ENCODE measurements around the gene PHACTR4.
"Not testable (repeated sequence)": the region's sequence is repeated elsewhere in the genome, so short reads cannot be mapped to it uniquely, and the experiment has no call there.

PHACTR4 gene

GRCh38 chr1:28456078-28456477 is 86.5 kb downstream of the PHACTR4 start:
- no peak for TF ChIP-seq CTCF (conservative IDR thresholded peaks at IDR 0.05)
- H3K27ac ChIP-seq, result no peak overlapping the region

GRCh38 chr1:28457678-28458077 is 88.1 kb downstream of the PHACTR4 start:
- TF ChIP-seq CTCF (conservative IDR thresholded peaks at IDR 0.05), result no peak
- H3K27ac ChIP-seq, result no peak overlapping the region

GRCh38 chr1:28458237-28459228 is 89.0 kb downstream of the PHACTR4 start:
- H3K27ac ChIP-seq, result no peak overlapping the region
- TF ChIP-seq CTCF (conservative IDR thresholded peaks at IDR 0.05), result no peak

- H3K27ac ChIP-seq, result no peak overlapping the region
- TF ChIP-seq CTCF (conservative IDR thresholded peaks at IDR 0.05), result no peak
Measured at GRCh38 chr1:28466226-28466778, 96.8 kb downstream of the PHACTR4 start.

- no peak overlapping the region for H3K27ac ChIP-seq
- no peak for TF ChIP-seq CTCF (conservative IDR thresholded peaks at IDR 0.05)
Measured at GRCh38 chr1:28470146-28470545, 100.6 kb downstream of the PHACTR4 start.

GRCh38 chr1:28479497-28479896 is 110.0 kb downstream of the PHACTR4 start:
- not testable (repeated sequence) for H3K27ac ChIP-seq

- TF ChIP-seq CTCF (conservative IDR thresholded peaks at IDR 0.05), result no peak
- H3K27ac ChIP-seq, result no peak overlapping the region
Measured at GRCh38 chr1:28480308-28480707, 110.8 kb downstream of the PHACTR4 start.

- no peak for TF ChIP-seq CTCF (conservative IDR thresholded peaks at IDR 0.05)
- H3K27ac ChIP-seq, result no peak overlapping the region
Measured at GRCh38 chr1:28482138-28482537, 112.6 kb downstream of the PHACTR4 start.

Data from VCaP (cell line).